GM18868 (cell line): Measurements from ENCODE around the gene SFT2D2.
A peak's percentile ranks its signal among the peaks of the same experiment; 100 is the strongest.

Source experiments
- ATAC-seq: cut with Tn5 transposase; IDR thresholded peaks from one replicate; pipeline ENCODE4 v1.9.1; 2021; ENCODE audit warnings: mild to moderate bottlenecking, moderate library complexity; ENCODE audit not compliant: unreplicated experiment

Gene SFT2D2

DNA sequence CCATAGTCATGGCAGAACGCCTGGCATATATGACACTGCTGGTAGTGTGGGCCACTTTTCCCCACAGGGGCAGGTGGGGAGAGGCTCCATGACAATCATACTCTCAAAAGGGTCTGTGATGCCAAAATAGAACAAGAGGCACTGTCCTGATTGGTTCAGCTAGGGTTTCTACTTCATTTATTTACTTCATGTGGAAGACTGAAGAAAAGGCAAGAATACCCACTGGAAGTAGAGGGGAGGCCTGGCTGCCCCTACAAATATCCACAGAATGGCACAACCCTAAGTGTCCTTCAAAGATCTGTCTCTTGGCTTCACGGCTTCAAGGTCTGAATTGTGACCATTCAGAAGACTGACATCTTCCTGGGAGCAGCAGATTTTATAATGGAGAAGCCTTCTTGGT lies 4.5 kb upstream of the SFT2D2 start:
- no peak for ATAC-seq

DNA sequence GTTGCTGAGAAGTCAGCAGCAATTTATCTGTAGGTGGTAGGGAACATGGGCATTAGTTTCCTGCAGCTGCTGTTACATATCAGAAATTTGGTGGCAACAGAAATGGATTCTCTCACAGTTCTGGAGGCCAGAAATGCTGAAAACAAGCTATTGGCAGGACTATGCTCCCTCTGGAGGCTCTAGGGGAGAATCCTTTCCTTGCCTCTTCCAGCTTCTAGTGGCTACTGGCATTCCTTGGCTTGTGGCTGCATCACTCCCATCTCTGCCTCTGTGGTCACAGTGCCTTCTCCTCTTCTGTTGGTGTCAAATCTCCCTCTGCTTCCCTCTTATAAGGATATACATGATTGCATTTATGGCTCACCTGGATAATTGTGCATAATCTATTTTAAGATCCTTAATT lies 2.5 kb upstream of the SFT2D2 start:
- ATAC-seq = no peak

DNA sequence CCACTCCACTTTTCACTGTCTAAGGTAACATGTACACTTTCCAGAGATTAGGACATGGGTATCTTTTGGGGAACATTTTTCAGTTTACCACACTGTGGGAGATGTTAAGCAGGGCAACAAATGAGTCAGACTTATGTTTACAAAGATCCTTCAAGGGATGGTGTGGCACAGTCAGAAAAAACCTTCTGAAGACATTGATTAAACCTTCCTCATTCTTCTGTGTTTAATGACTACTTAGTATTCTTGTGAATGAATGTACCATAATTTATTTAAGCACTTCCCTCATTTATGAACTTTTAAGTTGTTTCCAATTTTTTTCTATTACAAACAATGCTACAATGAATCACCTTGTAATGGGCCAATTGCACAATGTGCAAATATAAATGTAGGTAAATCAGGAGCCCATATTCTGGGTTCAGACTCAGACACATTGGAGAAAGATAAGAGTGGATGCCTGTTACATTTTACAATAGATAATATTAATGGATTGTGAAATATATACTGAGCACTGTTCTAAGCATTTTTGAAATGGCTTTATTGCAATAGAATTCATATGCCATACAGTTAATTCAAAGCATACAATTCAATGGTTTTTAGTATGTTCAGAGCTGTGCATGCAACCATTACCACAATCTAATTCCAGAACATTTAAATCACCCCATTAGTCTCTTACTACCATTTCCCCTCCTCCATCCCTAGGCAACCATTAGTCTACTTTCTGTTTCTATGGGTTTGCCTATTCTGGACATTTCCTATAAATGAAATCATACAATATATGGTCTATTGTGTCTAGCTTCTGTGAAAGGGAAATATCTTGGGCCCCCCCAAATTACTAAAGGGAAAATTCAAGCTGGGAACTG lies 1.9 kb upstream of the SFT2D2 start:
- ATAC-seq = no peak

GRCh38 chr1:168224991-168225390 lies 813 bp upstream of the SFT2D2 start:
- no peak for ATAC-seq

GRCh38 chr1:168227620-168228019 lies 1.8 kb downstream of the SFT2D2 start:
- peak; percentile 21 for ATAC-seq

GRCh38 chr1:168229893-168230292 lies 4.1 kb downstream of the SFT2D2 start:
- no peak for ATAC-seq

DNA sequence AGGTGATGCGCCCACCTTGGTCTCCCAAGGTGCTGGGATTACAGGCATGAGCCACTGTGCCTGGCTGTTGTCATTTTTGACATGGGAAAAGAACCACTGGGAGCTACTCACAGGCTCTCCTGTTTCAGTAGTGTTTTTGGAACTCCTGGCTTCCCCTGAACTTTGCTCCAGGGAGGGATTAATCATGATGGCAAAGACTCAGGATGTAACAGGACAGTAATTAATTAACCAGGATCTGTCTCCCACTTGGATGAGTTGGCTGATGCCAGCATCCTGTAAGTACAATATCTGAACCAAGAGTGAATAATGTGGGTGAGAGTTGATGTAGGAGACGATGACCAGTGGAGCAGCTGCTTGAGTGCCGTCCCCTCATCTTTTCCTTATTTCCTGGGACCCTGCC lies 4.9 kb downstream of the SFT2D2 start:
- ATAC-seq = no peak

DNA sequence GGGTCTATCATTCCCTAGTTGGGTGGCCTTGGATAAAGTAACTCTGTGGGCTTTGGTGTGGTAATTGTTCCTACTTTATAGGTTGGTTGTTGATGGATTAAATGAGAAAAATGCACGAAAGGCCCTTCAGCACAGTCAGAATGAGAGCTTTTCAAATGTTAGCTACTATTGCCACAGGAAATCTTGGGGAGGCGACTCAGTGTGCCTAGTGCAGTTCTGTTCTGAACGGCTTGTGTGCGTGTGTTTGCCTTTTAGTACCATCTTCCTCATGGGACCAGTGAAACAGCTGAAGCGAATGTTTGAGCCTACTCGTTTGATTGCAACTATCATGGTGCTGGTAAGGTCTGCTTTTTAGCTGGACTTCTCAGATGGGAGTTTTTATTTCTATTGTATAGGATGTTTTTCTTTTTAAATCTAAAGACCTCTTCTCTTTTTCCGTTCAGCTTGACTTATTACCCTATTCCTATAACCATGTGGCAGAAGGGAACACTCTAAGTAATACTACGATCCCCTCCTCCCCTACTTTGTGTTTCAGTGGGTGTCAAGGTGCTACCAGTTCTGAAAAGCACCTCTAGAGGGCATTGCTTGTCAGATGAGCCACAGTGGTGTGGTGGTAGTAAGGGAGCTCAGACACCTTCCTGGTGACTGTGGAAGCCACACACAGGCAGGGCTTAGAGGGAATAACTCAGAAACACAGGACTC lies 9.2 kb downstream of the SFT2D2 start:
- peak; percentile 82 for ATAC-seq

DNA sequence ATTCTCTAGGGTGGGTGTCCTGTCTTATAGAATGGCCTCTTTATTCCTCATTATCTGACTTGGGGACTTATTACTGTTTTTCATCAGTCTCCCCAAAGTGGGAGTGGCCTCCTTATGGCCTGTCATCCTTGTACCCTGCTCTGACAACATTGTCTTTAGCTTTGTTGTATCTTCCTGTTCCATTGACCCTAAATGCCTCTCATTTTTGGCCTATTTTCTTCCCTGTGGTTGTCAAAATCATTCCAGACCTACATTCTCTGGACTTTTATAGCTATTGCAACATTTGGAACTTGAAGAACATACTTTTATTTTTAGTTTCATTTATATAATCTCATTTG lies 9.7 kb downstream of the SFT2D2 start:
- no peak for ATAC-seq

GRCh38 chr1:168235937-168236336 lies 10.1 kb downstream of the SFT2D2 start:
- ATAC-seq = no peak

GRCh38 chr1:168236836-168237611 lies 11.2 kb downstream of the SFT2D2 start:
- peak; percentile 70 for ATAC-seq

- no peak for ATAC-seq
These were observed 17.4 kb downstream of the SFT2D2 start for GRCh38 chr1:168243198-168243597.

- no peak for ATAC-seq
These were observed 17.9 kb downstream of the SFT2D2 start for GRCh38 chr1:168243636-168244212.

DNA sequence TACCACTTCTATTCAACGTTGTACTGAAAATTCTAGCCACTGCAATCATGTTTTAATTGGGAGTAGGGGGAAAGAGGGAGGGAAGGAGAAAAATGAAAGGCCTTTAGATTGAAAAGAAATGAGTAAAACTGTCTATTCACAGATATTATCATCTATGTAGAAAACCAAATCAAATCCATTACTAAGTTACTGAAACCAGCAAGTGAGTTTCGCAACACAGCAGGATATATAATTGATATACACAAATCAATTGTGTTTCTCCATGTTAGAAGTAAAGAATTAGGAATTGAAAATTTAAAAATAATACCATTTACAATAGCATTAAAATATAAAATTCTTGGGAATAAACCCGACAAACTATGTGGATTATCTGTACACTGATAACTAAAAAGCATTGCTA lies 19.2 kb downstream of the SFT2D2 start:
- no peak for ATAC-seq

GRCh38 chr1:168246506-168246905 lies 20.7 kb downstream of the SFT2D2 start:
- ATAC-seq = no peak

DNA sequence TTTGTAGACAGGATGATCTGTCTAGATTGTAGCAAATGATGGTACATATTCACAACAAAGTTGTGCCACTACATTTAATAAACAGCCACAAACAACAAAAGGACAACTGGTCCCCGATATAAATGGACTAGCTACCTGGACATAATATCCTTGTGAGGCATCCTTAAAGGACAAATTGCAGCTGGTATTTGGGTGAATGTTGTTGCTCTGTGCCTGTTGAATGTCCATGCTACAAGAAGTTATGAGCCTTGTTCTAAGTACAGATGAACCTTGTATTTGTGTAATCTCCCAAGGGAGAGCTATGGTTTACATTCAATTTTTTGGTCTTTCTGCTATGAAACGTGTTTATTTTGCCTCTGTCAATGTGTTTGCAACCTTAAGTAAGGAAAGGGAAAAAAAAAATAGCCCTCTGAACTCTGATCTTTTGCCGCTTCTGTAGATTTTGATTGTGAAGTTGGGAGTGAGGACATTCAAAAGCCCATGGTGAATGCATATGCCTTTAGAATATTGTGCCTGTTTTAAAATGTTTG lies 26.5 kb downstream of the SFT2D2 start:
- no peak for ATAC-seq

- ATAC-seq = no peak
These were observed 30.4 kb downstream of the SFT2D2 start for GRCh38 chr1:168256164-168256563.

DNA sequence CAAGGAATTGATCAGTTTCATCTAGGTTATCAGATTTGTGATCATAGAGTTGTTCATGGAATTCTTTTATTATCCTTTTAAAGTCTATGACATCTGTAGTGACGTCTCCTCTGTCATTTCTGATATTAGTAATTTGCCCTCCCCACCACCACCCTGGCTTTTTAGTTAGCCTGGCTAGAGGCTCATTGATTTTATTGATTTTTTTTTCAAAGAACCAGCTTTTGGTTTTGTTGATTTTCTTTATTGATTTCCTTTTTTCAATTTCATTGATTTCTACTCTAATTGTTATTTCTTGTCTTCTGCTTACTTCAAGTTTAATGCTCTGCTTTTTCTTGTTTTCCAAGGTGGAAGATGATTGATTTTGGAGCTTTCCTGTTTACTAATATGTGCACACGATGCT lies 31.6 kb downstream of the SFT2D2 start:
- no peak for ATAC-seq

DNA sequence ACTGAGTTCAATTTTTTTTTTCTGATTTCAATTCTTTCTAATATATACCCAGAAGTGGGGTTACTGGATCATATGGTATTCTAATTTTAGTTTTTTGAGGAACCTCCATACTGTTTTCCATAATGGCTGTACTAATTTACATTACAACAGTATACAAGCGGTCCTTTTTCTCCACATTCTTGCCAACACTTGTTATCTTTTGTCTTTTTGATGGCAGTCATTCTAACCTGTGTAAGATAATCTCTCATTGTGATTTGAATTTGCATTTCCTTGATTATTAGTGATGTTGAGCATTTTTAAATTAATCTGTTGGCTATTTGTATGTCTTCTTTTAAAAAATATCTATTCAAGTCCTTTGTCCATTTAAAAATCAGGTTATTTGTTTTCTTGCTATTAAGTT lies 33.8 kb downstream of the SFT2D2 start:
- no peak for ATAC-seq

GRCh38 chr1:168260393-168260792 lies 34.6 kb downstream of the SFT2D2 start:
- no peak for ATAC-seq

GRCh38 chr1:168261390-168261789 lies 35.6 kb downstream of the SFT2D2 start:
- no peak for ATAC-seq
